PC-3 (cell line): ENCODE measurements around the gene SEPTIN12. TPM values are rescaled to one million over a fixed set of nuclear protein-coding genes. Genes with fewer than 3 reads are reported as not detected.

Experiments used
- ATAC-seq: fragments of 200-7000 bp; cut with Tn5 transposase; 2 replicates; pipeline ENCODE4 v1.9.1; 2020; ENCODE audit warnings: mild to moderate bottlenecking, moderate library complexity
- BruUV-seq: library from RNA; stranded (reverse); fragments of 400-500 nt; replicated peaks from 2 replicates; lab custom pipeline; 2021; lab: Mats Ljungman, UMichigan
- CTCF ChIA-PET: fragments of 300-600 bp; sonication (Branson Sonifier 250); formaldehyde crosslinking; loops from one replicate; lab custom pipeline; 2022; ENCODE audit warnings: antibody characterized with exemption; lab: Charles Lee
- POLR2A ChIA-PET: fragments of 300-600 bp; sonication (Branson Sonifier 250); formaldehyde crosslinking; loops from one replicate; lab custom pipeline; 2022; ENCODE audit warnings: antibody characterized with exemption; ENCODE audit not compliant: unreplicated experiment; lab: Charles Lee
- DNase-seq: peaks from one replicate; pipeline ENCODE4 v3.0.0-alpha.2; 2015
- H2AFZ ChIP-seq: fragments of 300-600 bp; sonication (generic); 2 replicates; pipeline ENCODE4 v1.6.0; 2016; ENCODE audit warnings: antibody characterized with exemption, low read length
- H3F3A ChIP-seq: fragments of 300-600 bp; sonication (generic); one replicate; pipeline ENCODE4 v1.6.0; 2017; ENCODE audit warnings: antibody characterized with exemption, low read length, control low read depth, mild to moderate bottlenecking; ENCODE audit not compliant: unreplicated experiment
- H3K27ac ChIP-seq: fragments of 300-600 bp; sonication (generic); 2 replicates; pipeline ENCODE4 v1.5.1; 2016; ENCODE audit warnings: mild to moderate bottlenecking, low read length
- H3K27me3 ChIP-seq: fragments of 300-600 bp; sonication (generic); 2 replicates; pipeline ENCODE4 v1.6.1; 2016; ENCODE audit warnings: low read length, mixed read lengths
- H3K36me3 ChIP-seq: fragments of 300-600 bp; sonication (generic); 2 replicates; pipeline ENCODE4 v1.6.1; 2016; ENCODE audit warnings: low read depth, mixed run types, low read length, mixed read lengths
- H3K4me1 ChIP-seq: fragments of 300-600 bp; sonication (generic); 2 replicates; pipeline ENCODE4 v1.5.1; 2016; ENCODE audit warnings: low read length; ENCODE audit not compliant: insufficient read depth
- H3K4me2 ChIP-seq: fragments of 300-600 bp; sonication (generic); 2 replicates; pipeline ENCODE4 v1.6.0; 2016; ENCODE audit warnings: low read length
- H3K4me3 ChIP-seq: fragments of 300-600 bp; sonication (generic); 2 replicates; pipeline ENCODE4 v1.5.1; 2016; ENCODE audit warnings: mild to moderate bottlenecking, low read length, mixed read lengths
- H3K79me2 ChIP-seq: fragments of 300-600 bp; sonication (generic); 2 replicates; pipeline ENCODE4 v1.6.1; 2017; ENCODE audit warnings: low read length, mixed read lengths
- H3K9ac ChIP-seq: fragments of 300-600 bp; sonication (generic); 2 replicates; pipeline ENCODE4 v1.6.0; 2016; ENCODE audit warnings: mild to moderate bottlenecking, low read length
- H3K9me2 ChIP-seq: fragments of 300-600 bp; sonication (generic); replicated peaks from 2 replicates; pipeline ENCODE4 v1.6.1; 2016; ENCODE audit warnings: mixed run types, low read length, mixed read lengths
- H3K9me3 ChIP-seq: fragments of 300-600 bp; sonication (generic); 2 replicates; pipeline ENCODE4 v1.6.1; 2016; ENCODE audit warnings: low read length, mixed read lengths
- H4K20me1 ChIP-seq: fragments of 300-600 bp; sonication (generic); 2 replicates; pipeline ENCODE4 v1.6.1; 2016; ENCODE audit warnings: low read length, mixed read lengths
- CTCF ChIP-seq: fragments of 300-600 bp; sonication (generic); conservative IDR thresholded peaks from 2 replicates; pipeline ENCODE4 v1.5.1; 2017; ENCODE audit warnings: antibody characterized with exemption, low read depth, mild to moderate bottlenecking, low read length
- EZH2 ChIP-seq: fragments of 300-600 bp; sonication (generic); IDR thresholded peaks from one replicate; pipeline ENCODE4 v1.6.1; 2017; ENCODE audit warnings: antibody characterized with exemption, mild to moderate bottlenecking, low read length; ENCODE audit not compliant: unreplicated experiment
- EZH2phosphoT487 ChIP-seq: fragments of 300-600 bp; sonication (generic); IDR thresholded peaks from 2 replicates; pipeline ENCODE4 v1.6.1; 2018; ENCODE audit warnings: mild to moderate bottlenecking, antibody characterized with exemption, low read length, borderline replicate concordance
- intact Hi-C: fragments of 100-400 bp; cut with micrococcal nuclease; formaldehyde crosslinking; loops from 2 replicates; pipeline ENCODE4 v1.9.0; 2023
- total RNA-seq: library from RNA; depleted of rRNA; stranded (reverse); fragments of >200 nt; gene quantifications from 2 replicates; pipeline ENCODE4 v1.2.3, GENCODE V29; 2014

SEPTIN12 gene
- total RNA-seq, 1 experiment from 2014 or later = not detected

GRCh38 chr16:4803401-4803844 is 15.3 kb upstream of the SEPTIN12 start:
- H3F3A ChIP-seq = no peaks in the 10 kb centered on the region
- CTCF ChIA-PET = no interaction called here
- no peaks in the 10 kb centered on the region for H3K9me3 ChIP-seq
- H4K20me1 ChIP-seq = no peaks in the 10 kb centered on the region
- peak overlapping the region; percentile 97 for H3K4me2 ChIP-seq
- no peak for TF ChIP-seq EZH2
- no peak for TF ChIP-seq CTCF
- TF ChIP-seq EZH2phosphoT487 = no peak
- H3K9me2 ChIP-seq = no peaks in the 10 kb centered on the region
- BruUV-seq = no TSS peak
- no peak overlapping the region for H3K27ac ChIP-seq
- ATAC-seq (no peak), DNase-seq (no peak)
- intact Hi-C loops = loop anchor here (5.0 to 10.0 kb wide), 2 partner anchors 71 to 151 kb away; partner anchors contain the start of genes ANKS3, DNAAF8 and SEC14L5
- peak overlapping the region; percentile 84 for H3K4me3 ChIP-seq
- peak overlapping the region; percentile 94 for H2AFZ ChIP-seq
- peaks cover 4% of the 10 kb centered on the region; the same call in 1 of the 2 replicates for H3K36me3 ChIP-seq
- peaks cover 14% of the 10 kb centered on the region for H3K4me1 ChIP-seq
- no peaks in the 10 kb centered on the region for H3K79me2 ChIP-seq
- H3K27me3 ChIP-seq = no peaks in the 10 kb centered on the region
- H3K9ac ChIP-seq = peak overlapping the region; percentile 36; the same call in 1 of the 2 replicates
- POLR2A ChIA-PET = interaction anchor here (0.6 kb wide), 2 partner anchors 41 to 69 kb away, joined by 5 to 10 read pairs; partner anchors contain the start of genes ANKS3 and DNAAF8

- TF ChIP-seq CTCF (no peak), EZH2phosphoT487 (no peak), EZH2 (no peak)
- Histone ChIP-seq H3F3A (no peaks in the 10 kb centered on the region), H3K4me1 (peaks cover 14% of the 10 kb centered on the region), H2AFZ (peak overlapping the region; percentile 94), H4K20me1 (no peaks in the 10 kb centered on the region), H3K9ac (peak overlapping the region; percentile 36; the same call in 1 of the 2 replicates), H3K27ac (no peak overlapping the region; the same call in 1 of the 2 replicates), H3K27me3 (no peaks in the 10 kb centered on the region), H3K9me3 (no peaks in the 10 kb centered on the region), H3K36me3 (peaks cover 4% of the 10 kb centered on the region; the same call in 1 of the 2 replicates), H3K9me2 (no peaks in the 10 kb centered on the region), H3K4me3 (peak overlapping the region; percentile 84), H3K79me2 (no peaks in the 10 kb centered on the region), H3K4me2 (peak overlapping the region; percentile 97)
- BruUV-seq = no TSS peak
- POLR2A ChIA-PET = interaction anchor here (0.6 kb wide), 2 partner anchors 41 to 69 kb away, joined by 5 to 10 read pairs; partner anchors contain the start of genes ANKS3 and DNAAF8
- CTCF ChIA-PET = no interaction called here
- intact Hi-C loops = loop anchor here (5.0 to 10.0 kb wide), 2 partner anchors 70 to 152 kb away; partner anchors contain the start of genes ANKS3, DNAAF8 and SEC14L5
- peak; percentile 91 for ATAC-seq
- peak; percentile 82 for DNase-seq
These were observed 14.6 kb upstream of the SEPTIN12 start for GRCh38 chr16:4802659-4803287.
